ENCODE data around the gene ANGEL2.

Gene ANGEL2

DNA sequence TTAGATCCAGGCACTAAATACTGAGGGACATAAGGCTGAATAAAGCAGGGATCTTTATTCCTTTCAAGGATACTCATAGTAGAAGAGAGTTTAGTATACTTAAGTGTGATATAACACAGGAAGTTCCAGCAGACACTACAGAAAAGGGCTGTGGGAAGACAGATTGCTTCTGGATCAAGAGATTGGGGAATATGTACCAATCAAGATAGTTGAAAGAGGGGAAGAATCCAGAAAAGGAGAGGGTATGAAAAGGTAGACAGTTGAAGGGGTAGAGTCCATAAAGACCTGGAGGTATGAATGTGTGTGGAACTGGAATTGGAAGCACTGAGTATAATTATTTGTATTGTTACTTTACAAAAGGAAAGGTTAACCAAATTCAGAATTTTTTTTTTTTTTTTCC, 37.8 kb upstream of the ANGEL2 start:
- Histone ChIP-seq H2BK12ac (ENCODE audit: low read length in 2 of 2) (no peak overlapping the region), H2BK120ac (ENCODE audit: low read depth, low read length) (no peak overlapping the region), H4K8ac (ENCODE audit: low read length) (no peak overlapping the region), H3K9me3 (ENCODE audit: control insufficient read depth, low read length) (no peaks in the 10 kb centered on the region), H3K14ac (ENCODE audit: low read length in 2 of 2) (no peak overlapping the region), H4K91ac (ENCODE audit: low read length) (no peak overlapping the region), H2BK15ac (ENCODE audit: low read depth, poor library complexity, severe bottlenecking) (no peak overlapping the region), H3K23ac (ENCODE audit: low read length in 2 of 2) (no peak overlapping the region), H2BK5ac (ENCODE audit: low read depth, low read length, poor library complexity, severe bottlenecking) (no peak overlapping the region), H3K36me3 (ENCODE audit: control insufficient read depth in 1 of 2, insufficient read depth in 2 of 2, low read depth in 1 of 2, low read length in 2 of 2) (no peaks in the 10 kb centered on the region), H3K4me2 (ENCODE audit: low read length, poor library complexity, severe bottlenecking) (no peak overlapping the region), H2AK5ac (ENCODE audit: low read length, severe bottlenecking) (no peak overlapping the region), H3K27ac (ENCODE audit: low read length, poor library complexity, severe bottlenecking) (no peak overlapping the region), H3K27me3 (ENCODE audit: control insufficient read depth in 1 of 2, insufficient read depth in 1 of 2, low read length in 2 of 2) (no peaks in the 10 kb centered on the region), H3K4me3 (ENCODE audit: insufficient read depth in 1 of 2, low read depth in 1 of 2, low read length in 2 of 2) (no peak overlapping the region), H3K18ac (ENCODE audit: low read depth in 1 of 2, low read length in 2 of 2) (no peak overlapping the region), H3K9ac (ENCODE audit: low read length) (no peak overlapping the region), H3K4ac (ENCODE audit: low read depth in 1 of 2, low read length in 2 of 2) (no peak overlapping the region), H3K79me1 (replicated peaks; ENCODE audit: low read length, poor library complexity, severe bottlenecking) (peaks cover 16% of the 10 kb centered on the region), H3K4me1 (ENCODE audit: control insufficient read depth, insufficient read depth, low read depth, low read length) (peaks cover 4% of the 10 kb centered on the region), H2AFZ (ENCODE audit: low read depth, low read length) (no peak overlapping the region)
- DNase-seq, result no peak

DNA sequence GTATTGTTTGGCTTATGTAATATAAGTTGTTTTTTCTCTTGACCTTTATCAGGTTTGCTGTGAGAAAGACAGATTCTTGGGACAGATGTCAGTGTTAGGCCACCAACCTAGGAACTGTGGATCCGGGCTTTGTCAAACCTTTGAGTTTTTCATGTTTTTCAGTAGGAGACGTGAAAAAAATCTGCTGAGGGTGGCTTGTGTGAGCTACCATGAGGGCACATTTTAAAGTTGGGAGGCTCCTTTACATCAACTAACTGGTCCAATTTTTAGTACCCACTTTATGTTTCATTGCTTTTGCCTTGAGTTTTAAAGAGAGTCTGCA, 36.2 kb upstream of the ANGEL2 start:
- H2BK15ac ChIP-seq (ENCODE audit: low read depth, poor library complexity, severe bottlenecking), result no peak overlapping the region
- peak overlapping the region; percentile 94 for H3K9ac ChIP-seq (ENCODE audit: low read length)
- H3K9me3 ChIP-seq (ENCODE audit: control insufficient read depth, low read length), result no peaks in the 10 kb centered on the region
- H3K18ac ChIP-seq (ENCODE audit: low read depth in 1 of 2, low read length in 2 of 2), result no peak overlapping the region
- no peak overlapping the region for H2AK5ac ChIP-seq (ENCODE audit: low read length, severe bottlenecking)
- H3K23ac ChIP-seq (ENCODE audit: low read length in 2 of 2), result no peak overlapping the region
- no peak overlapping the region for H2AFZ ChIP-seq (ENCODE audit: low read depth, low read length)
- peak overlapping the region; percentile 10 for H3K27ac ChIP-seq (ENCODE audit: low read length, poor library complexity, severe bottlenecking)
- H3K4me3 ChIP-seq (ENCODE audit: insufficient read depth in 1 of 2, low read depth in 1 of 2, low read length in 2 of 2), result peak overlapping the region in 1 of 2 experiments; percentile 99
- H3K27me3 ChIP-seq (ENCODE audit: control insufficient read depth in 1 of 2, insufficient read depth in 1 of 2, low read length in 2 of 2), result no peaks in the 10 kb centered on the region
- H4K91ac ChIP-seq (ENCODE audit: low read length), result no peak overlapping the region
- H2BK12ac ChIP-seq (ENCODE audit: low read length in 2 of 2), result no peak overlapping the region
- WGBS, result 50% methylated on average over 1 of the region's 2 CpGs
- H4K8ac ChIP-seq (ENCODE audit: low read length), result no peak overlapping the region
- no peak overlapping the region for H3K4ac ChIP-seq (ENCODE audit: low read depth in 1 of 2, low read length in 2 of 2)
- peaks cover 12% of the 10 kb centered on the region for H3K79me1 ChIP-seq (replicated peaks; ENCODE audit: low read length, poor library complexity, severe bottlenecking)
- H3K4me2 ChIP-seq (ENCODE audit: low read length, poor library complexity, severe bottlenecking), result peak overlapping the region; percentile 76
- H2BK5ac ChIP-seq (ENCODE audit: low read depth, low read length, poor library complexity, severe bottlenecking), result no peak overlapping the region
- no peak for DNase-seq
- H3K36me3 ChIP-seq (ENCODE audit: control insufficient read depth in 1 of 2, insufficient read depth in 2 of 2, low read depth in 1 of 2, low read length in 2 of 2), result no peaks in the 10 kb centered on the region
- H3K4me1 ChIP-seq (ENCODE audit: control insufficient read depth, insufficient read depth, low read depth, low read length), result peaks cover 4% of the 10 kb centered on the region
- no peak overlapping the region for H2BK120ac ChIP-seq (ENCODE audit: low read depth, low read length)
- H3K14ac ChIP-seq (ENCODE audit: low read length in 2 of 2), result no peak overlapping the region

DNA sequence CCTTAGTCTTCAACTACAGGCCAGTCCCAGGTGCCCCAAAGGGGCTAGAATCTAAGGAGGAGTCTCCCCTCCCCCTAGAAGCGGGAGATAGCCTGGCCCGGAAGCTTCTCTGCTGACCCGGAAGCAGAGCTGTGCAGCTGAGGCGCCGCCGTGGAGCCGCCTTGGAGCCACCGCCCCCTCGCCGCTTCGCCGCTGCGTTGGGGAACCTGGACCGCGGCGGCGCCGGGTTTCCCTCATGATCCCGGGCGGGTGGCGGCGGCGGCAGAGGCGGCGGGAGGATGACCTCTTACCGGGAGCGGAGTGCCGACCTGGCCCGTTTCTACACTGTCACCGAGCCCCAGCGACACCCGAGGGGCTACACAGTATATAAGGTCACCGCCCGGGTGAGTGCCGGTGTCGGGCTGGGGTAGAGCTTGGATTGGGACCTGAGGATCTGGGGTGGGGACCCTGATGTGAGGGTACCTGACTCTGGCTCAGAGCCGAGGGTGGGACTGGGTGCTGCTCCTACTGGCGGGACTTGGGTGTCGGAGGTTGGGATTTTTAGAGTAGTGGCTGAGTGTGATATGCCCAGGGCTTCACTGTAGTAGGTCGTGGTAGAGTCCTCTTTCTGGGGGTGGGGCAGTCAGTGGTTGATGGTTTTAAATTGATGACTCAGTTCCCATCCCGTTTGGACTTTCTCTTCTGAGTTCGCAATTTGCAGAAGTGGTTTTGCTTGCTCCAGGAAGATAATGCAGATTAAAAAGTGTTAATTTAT, 35.6 kb upstream of the ANGEL2 start, which contains the start of gene RPS6KC1:
Gene RPS6KC1, plus strand, starts transcription at position 115 of the 754 bp plus-strand sequence. Its CDS starts 164 bp downstream, at position 279.
- H3K9me3 ChIP-seq (ENCODE audit: control insufficient read depth, low read length), result no peaks in the 10 kb centered on the region
- under 1% methylated on average over 42 of the region's 42 CpGs for WGBS

DNA sequence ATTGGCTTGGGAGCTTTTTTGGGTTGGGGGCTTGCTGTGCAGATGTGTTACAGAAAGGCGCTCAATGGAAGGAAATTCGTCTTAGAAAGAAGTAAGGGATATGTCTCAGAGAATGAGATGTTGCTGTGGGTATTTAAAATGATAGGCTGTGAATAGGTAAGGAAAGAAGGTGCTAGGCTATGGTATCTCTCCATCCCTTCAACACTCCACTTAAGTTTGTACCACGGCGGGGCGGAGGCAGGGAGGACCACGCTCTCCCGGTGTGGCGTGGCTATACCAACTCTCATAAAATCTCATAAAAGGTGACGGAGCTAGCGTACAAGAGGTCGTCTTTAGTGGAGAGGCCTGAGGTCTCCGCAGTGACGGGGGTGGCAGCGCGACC, 35.1 kb upstream of the ANGEL2 start:
- H3K9ac ChIP-seq (ENCODE audit: low read length), result peak overlapping the region; percentile 94
- H3K79me1 ChIP-seq (replicated peaks; ENCODE audit: low read length, poor library complexity, severe bottlenecking), result peaks cover 6% of the 10 kb centered on the region
- H4K91ac ChIP-seq (ENCODE audit: low read length), result peak overlapping the region; percentile 36
- H3K18ac ChIP-seq (ENCODE audit: low read depth in 1 of 2, low read length in 2 of 2), result peak overlapping the region; percentile 60 to 91
- peak overlapping the region; percentile 5 for H2BK15ac ChIP-seq (ENCODE audit: low read depth, poor library complexity, severe bottlenecking)
- no peak overlapping the region for H2BK120ac ChIP-seq (ENCODE audit: low read depth, low read length)
- no peak overlapping the region for H3K14ac ChIP-seq (ENCODE audit: low read length in 2 of 2)
- peaks cover 4% of the 10 kb centered on the region for H3K4me1 ChIP-seq (ENCODE audit: control insufficient read depth, insufficient read depth, low read depth, low read length)
- DNase-seq, result no peak
- 68% methylated on average over 15 of the region's 15 CpGs for WGBS
- peak overlapping the region; percentile 81 to 99 for H3K4me3 ChIP-seq (ENCODE audit: insufficient read depth in 1 of 2, low read depth in 1 of 2, low read length in 2 of 2)
- no peaks in the 10 kb centered on the region for H3K27me3 ChIP-seq (ENCODE audit: control insufficient read depth in 1 of 2, insufficient read depth in 1 of 2, low read length in 2 of 2)
- H2AFZ ChIP-seq (ENCODE audit: low read depth, low read length), result peak overlapping the region; percentile 95
- peak overlapping the region; percentile 59 for H3K4me2 ChIP-seq (ENCODE audit: low read length, poor library complexity, severe bottlenecking)
- no peaks in the 10 kb centered on the region for H3K36me3 ChIP-seq (ENCODE audit: control insufficient read depth in 1 of 2, insufficient read depth in 2 of 2, low read depth in 1 of 2, low read length in 2 of 2)
- H3K4ac ChIP-seq (ENCODE audit: low read depth in 1 of 2, low read length in 2 of 2), result peak overlapping the region; percentile 75 to 81
- H3K23ac ChIP-seq (ENCODE audit: low read length in 2 of 2), result no peak overlapping the region
- H2BK12ac ChIP-seq (ENCODE audit: low read length in 2 of 2), result no peak overlapping the region
- H3K27ac ChIP-seq (ENCODE audit: low read length, poor library complexity, severe bottlenecking), result peak overlapping the region; percentile 52
- no peaks in the 10 kb centered on the region for H3K9me3 ChIP-seq (ENCODE audit: control insufficient read depth, low read length)
- H4K8ac ChIP-seq (ENCODE audit: low read length), result peak overlapping the region; percentile 93
- no peak overlapping the region for H2BK5ac ChIP-seq (ENCODE audit: low read depth, low read length, poor library complexity, severe bottlenecking)
- no peak overlapping the region for H2AK5ac ChIP-seq (ENCODE audit: low read length, severe bottlenecking)

More for the DNA sequence above, 35.6 kb upstream of the ANGEL2 start, which contains the start of gene RPS6KC1:
- Histone ChIP-seq H2AK5ac (ENCODE audit: low read length, severe bottlenecking) (no peak within 1 kb of the TSS), H4K8ac (ENCODE audit: low read length) (peak within 1 kb of the TSS; percentile 93), H3K14ac (ENCODE audit: low read length in 2 of 2) (peak within 1 kb of the TSS in 1 of 2 experiments; percentile 74), H3K4me1 (ENCODE audit: control insufficient read depth, insufficient read depth, low read depth, low read length) (peaks cover 4% of the 10 kb centered on the region), H2BK12ac (ENCODE audit: low read length in 2 of 2) (no peak within 1 kb of the TSS), H3K9ac (ENCODE audit: low read length) (peak within 1 kb of the TSS; percentile 94), H3K27ac (ENCODE audit: low read length, poor library complexity, severe bottlenecking) (peak within 1 kb of the TSS; percentile 52), H3K36me3 (ENCODE audit: control insufficient read depth in 1 of 2, insufficient read depth in 2 of 2, low read depth in 1 of 2, low read length in 2 of 2) (no peaks in the 10 kb centered on the region), H3K4me2 (ENCODE audit: low read length, poor library complexity, severe bottlenecking) (peak within 1 kb of the TSS; percentile 76), H2BK120ac (ENCODE audit: low read depth, low read length) (no peak within 1 kb of the TSS), H4K91ac (ENCODE audit: low read length) (peak within 1 kb of the TSS; percentile 36), H2BK5ac (ENCODE audit: low read depth, low read length, poor library complexity, severe bottlenecking) (no peak within 1 kb of the TSS), H3K4ac (ENCODE audit: low read depth in 1 of 2, low read length in 2 of 2) (peak within 1 kb of the TSS; percentile 75 to 81), H3K18ac (ENCODE audit: low read depth in 1 of 2, low read length in 2 of 2) (peak within 1 kb of the TSS; percentile 72 to 91), H2BK15ac (ENCODE audit: low read depth, poor library complexity, severe bottlenecking) (peak within 1 kb of the TSS; percentile 5), H3K27me3 (ENCODE audit: control insufficient read depth in 1 of 2, insufficient read depth in 1 of 2, low read length in 2 of 2) (no peaks in the 10 kb centered on the region), H3K23ac (ENCODE audit: low read length in 2 of 2) (no peak within 1 kb of the TSS), H3K4me3 (ENCODE audit: insufficient read depth in 1 of 2, low read depth in 1 of 2, low read length in 2 of 2) (peak within 1 kb of the TSS; percentile 81 to 99), H3K79me1 (replicated peaks; ENCODE audit: low read length, poor library complexity, severe bottlenecking) (peaks cover 9% of the 10 kb centered on the region), H2AFZ (ENCODE audit: low read depth, low read length) (peak within 1 kb of the TSS; percentile 95)
- DNase-seq, result peak; percentile 80
